Endodermal cell (in vitro differentiated cells): ENCODE measurements around the gene MLYCD. TPM values are rescaled to one million over a fixed set of nuclear protein-coding genes. Genes with fewer than 3 reads are reported as not detected.

Experiments used
- DNase-seq: peaks from one replicate; pipeline ENCODE4 v3.0.0-alpha.2; 2017
- H3K27ac ChIP-seq: 2 replicates; pipeline ENCODE4 v1.5.1; 2013; ENCODE audit warnings: mild to moderate bottlenecking, low read depth, low read length, moderate library complexity
- H3K27me3 ChIP-seq: 2 replicates; pipeline ENCODE4 v1.6.1; 2013; ENCODE audit warnings: mild to moderate bottlenecking, low read length, moderate library complexity; ENCODE audit not compliant: insufficient read depth, control insufficient read depth, poor library complexity, severe bottlenecking
- H3K36me3 ChIP-seq: 2 replicates; pipeline ENCODE4 v1.7.0; 2013; ENCODE audit warnings: mild to moderate bottlenecking, low read length, moderate library complexity; ENCODE audit not compliant: control insufficient read depth, insufficient read depth
- H3K4me1 ChIP-seq: one replicate; pipeline ENCODE4 v1.7.0; 2013; ENCODE audit warnings: low read length; ENCODE audit not compliant: control insufficient read depth, insufficient read depth
- H3K4me3 ChIP-seq: 2 replicates; pipeline ENCODE4 v1.5.1; 2013; ENCODE audit warnings: mild to moderate bottlenecking, low read length, moderate library complexity
- H3K9ac ChIP-seq: 2 replicates; pipeline ENCODE4 v1.6.1; 2013; ENCODE audit warnings: mild to moderate bottlenecking, low read length, moderate library complexity; ENCODE audit not compliant: poor library complexity, severe bottlenecking; ENCODE audit errors: extremely low read depth
- H3K9me3 ChIP-seq: 2 replicates; pipeline ENCODE4 v1.6.1; 2013; ENCODE audit warnings: mild to moderate bottlenecking, low read length, moderate library complexity; ENCODE audit not compliant: control insufficient read depth
- H3K27ac Mint-ChIP-seq: 2 replicates; pipeline ENCODE4 v1.8.0; 2020; ENCODE audit warnings: mixed read lengths
- H3K27me3 Mint-ChIP-seq: 2 replicates; pipeline ENCODE4 v1.8.0; 2021; ENCODE audit warnings: mild to moderate bottlenecking, mixed read lengths; ENCODE audit not compliant: insufficient read depth
- H3K36me3 Mint-ChIP-seq: 2 replicates; pipeline ENCODE4 v1.8.0; 2020; ENCODE audit warnings: low read depth, mixed read lengths
- H3K4me1 Mint-ChIP-seq: 2 replicates; pipeline ENCODE4 v1.8.0; 2020; ENCODE audit warnings: mixed read lengths
- H3K4me3 Mint-ChIP-seq: 2 replicates; pipeline ENCODE4 v1.8.0; 2020; ENCODE audit warnings: mild to moderate bottlenecking, moderate library complexity, mixed read lengths
- H3K9me3 Mint-ChIP-seq: 2 replicates; pipeline ENCODE4 v1.8.0; 2020; ENCODE audit warnings: mild to moderate bottlenecking, mixed read lengths
- WGBS, 2 experiments: methylation state at CpG; one replicate each; pipeline versions ENCODE4 v1.1.5 to v1.1.7; 2013; ENCODE audit warnings: missing lambda C conversion rate in 2 of 2, mixed read lengths in 1 of 2; ENCODE audit not compliant: insufficient coverage in 1 of 2, insufficient read length in 1 of 2; 5-methylcytosine and 5-hydroxymethylcytosine counted together
- total RNA-seq, 2 donors: library from RNA; stranded (reverse); fragmentation: NEBNext Ultra II Directional in 1 of 2; extraction: Animal tissue kit (Norgen Biotek cat#: 25700) in 1 of 2; gene quantifications; 2 replicates in 1 of 2; 3 replicates in 1 of 2; pipeline ENCODE4 v1.2.1, GENCODE V29; 2021
- TF ChIP-seq, protein P1 (sequence below): fragments of 200-600 bp; sonication (generic); conservative IDR thresholded peaks from 2 replicates; pipeline ENCODE4 v1.5.0; 2021; ENCODE audit warnings: antibody characterized with exemption, mild to moderate bottlenecking

MLYCD gene
- total RNA-seq, 2 donors from 2014 or later: 11.1 to 19.0 TPM

GRCh38 chr16:83945587-83945986 lies 46.7 kb downstream of the MLYCD start:
- Mint-ChIP-seq H3K27me3 (peaks cover 7% of the 10 kb centered on the region), H3K27ac (no peak overlapping the region), H3K36me3 (peaks cover 5% of the 10 kb centered on the region), H3K4me1 (peaks cover 8% of the 10 kb centered on the region), H3K4me3 (no peak overlapping the region), H3K9me3 (peaks cover 2% of the 10 kb centered on the region)
- no peaks in the 10 kb centered on the region for H3K9me3 ChIP-seq
- no peak overlapping the region for H3K9ac ChIP-seq
- no peaks in the 10 kb centered on the region for H3K36me3 ChIP-seq
- TF ChIP-seq, protein P1, sequence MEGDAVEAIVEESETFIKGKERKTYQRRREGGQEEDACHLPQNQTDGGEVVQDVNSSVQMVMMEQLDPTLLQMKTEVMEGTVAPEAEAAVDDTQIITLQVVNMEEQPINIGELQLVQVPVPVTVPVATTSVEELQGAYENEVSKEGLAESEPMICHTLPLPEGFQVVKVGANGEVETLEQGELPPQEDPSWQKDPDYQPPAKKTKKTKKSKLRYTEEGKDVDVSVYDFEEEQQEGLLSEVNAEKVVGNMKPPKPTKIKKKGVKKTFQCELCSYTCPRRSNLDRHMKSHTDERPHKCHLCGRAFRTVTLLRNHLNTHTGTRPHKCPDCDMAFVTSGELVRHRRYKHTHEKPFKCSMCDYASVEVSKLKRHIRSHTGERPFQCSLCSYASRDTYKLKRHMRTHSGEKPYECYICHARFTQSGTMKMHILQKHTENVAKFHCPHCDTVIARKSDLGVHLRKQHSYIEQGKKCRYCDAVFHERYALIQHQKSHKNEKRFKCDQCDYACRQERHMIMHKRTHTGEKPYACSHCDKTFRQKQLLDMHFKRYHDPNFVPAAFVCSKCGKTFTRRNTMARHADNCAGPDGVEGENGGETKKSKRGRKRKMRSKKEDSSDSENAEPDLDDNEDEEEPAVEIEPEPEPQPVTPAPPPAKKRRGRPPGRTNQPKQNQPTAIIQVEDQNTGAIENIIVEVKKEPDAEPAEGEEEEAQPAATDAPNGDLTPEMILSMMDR: no peak
- peaks cover 7% of the 10 kb centered on the region for H3K4me1 ChIP-seq
- 95 to 96% methylated on average over 3 to 10 of the region's 10 CpGs for WGBS, 2 experiments
- no peak overlapping the region for H3K27ac ChIP-seq
- no peak for DNase-seq
- no peak overlapping the region for H3K4me3 ChIP-seq
- H3K27me3 ChIP-seq: no peaks in the 10 kb centered on the region

- no peak for DNase-seq
- Histone ChIP-seq H3K4me1 (peaks cover 7% of the 10 kb centered on the region), H3K27me3 (no peaks in the 10 kb centered on the region), H3K36me3 (no peaks in the 10 kb centered on the region), H3K9me3 (no peaks in the 10 kb centered on the region), H3K27ac (no peak overlapping the region), H3K4me3 (no peak overlapping the region), H3K9ac (no peak overlapping the region)
- peaks cover 5% of the 10 kb centered on the region for H3K36me3 Mint-ChIP-seq
- peaks cover 8% of the 10 kb centered on the region for H3K4me1 Mint-ChIP-seq
- H3K9me3 Mint-ChIP-seq: peaks cover 2% of the 10 kb centered on the region
- H3K27me3 Mint-ChIP-seq: peaks cover 7% of the 10 kb centered on the region
- H3K27ac Mint-ChIP-seq: no peak overlapping the region
- 92 to 93% methylated on average over 15 to 24 of the region's 24 CpGs for WGBS, 2 experiments
- TF ChIP-seq, protein P1: no peak
- H3K4me3 Mint-ChIP-seq: no peak overlapping the region
Observed at GRCh38 chr16:83946154-83946780, 47.4 kb downstream of the MLYCD start.

DNA sequence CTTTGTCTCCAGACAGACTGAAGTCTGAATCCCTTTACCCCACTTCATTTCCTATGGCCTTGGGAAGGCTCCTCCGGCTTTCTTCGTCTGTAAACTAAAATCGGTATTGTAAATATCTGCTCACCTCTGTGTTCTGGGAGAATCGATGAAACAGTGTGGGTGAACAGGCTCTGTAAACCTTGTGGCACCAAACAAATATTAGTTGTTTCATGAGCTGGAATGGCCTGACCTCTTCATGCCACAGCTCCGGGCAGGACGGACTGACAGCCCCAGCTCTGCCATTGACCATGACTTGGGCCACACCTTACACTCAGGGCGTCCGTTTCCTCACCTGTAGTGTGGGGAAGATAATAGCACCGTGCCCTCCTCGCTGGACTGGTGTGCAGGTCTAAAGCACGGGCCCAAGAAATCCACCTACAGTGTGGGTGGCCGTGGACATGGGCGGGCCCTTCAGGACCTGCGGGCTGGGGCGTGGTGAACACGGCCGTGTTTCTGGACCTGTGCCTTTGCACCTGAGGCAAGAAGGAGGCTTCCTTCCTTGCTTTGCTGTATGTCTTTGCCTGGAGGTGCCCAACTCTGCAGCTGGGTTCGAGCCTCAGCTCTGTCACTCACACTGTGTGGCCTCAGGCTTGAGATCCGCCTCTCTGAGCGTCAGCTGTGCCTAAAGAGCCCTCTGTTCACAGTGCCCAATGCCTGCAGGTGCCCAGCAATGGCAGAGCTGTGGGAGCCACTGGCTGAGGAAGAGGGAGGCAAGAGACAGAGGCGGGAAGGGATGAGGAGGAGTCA lies 48.1 kb downstream of the MLYCD start:
- no peak overlapping the region for H3K27ac ChIP-seq
- no peaks in the 10 kb centered on the region for H3K27me3 ChIP-seq
- H3K9ac ChIP-seq: no peak overlapping the region
- no peak for DNase-seq
- H3K4me3 Mint-ChIP-seq: no peak overlapping the region
- H3K4me1 Mint-ChIP-seq: peaks cover 8% of the 10 kb centered on the region
- WGBS, 2 experiments: 86 to 96% methylated on average over 11 to 20 of the region's 21 CpGs
- H3K27me3 Mint-ChIP-seq: peaks cover 7% of the 10 kb centered on the region
- H3K9me3 ChIP-seq: no peaks in the 10 kb centered on the region
- no peaks in the 10 kb centered on the region for H3K36me3 ChIP-seq
- peaks cover 5% of the 10 kb centered on the region for H3K36me3 Mint-ChIP-seq
- H3K4me1 ChIP-seq: peaks cover 7% of the 10 kb centered on the region
- H3K9me3 Mint-ChIP-seq: peaks cover 2% of the 10 kb centered on the region
- TF ChIP-seq, protein P1: no peak
- H3K27ac Mint-ChIP-seq: no peak overlapping the region
- H3K4me3 ChIP-seq: no peak overlapping the region
